SH-SY5Y (cell line): ENCODE measurements around the gene DOCK2.

Source experiments
- GATA2 ChIP-seq: IDR thresholded peaks from 2 replicates; pipeline ENCODE4 v1.6.1; 2011; ENCODE audit warnings: mild to moderate bottlenecking, low read depth, low read length
- GATA3 ChIP-seq: IDR thresholded peaks from 2 replicates; pipeline ENCODE4 v1.6.1; 2011; ENCODE audit warnings: low read depth, mild to moderate bottlenecking, low read length, moderate library complexity

Gene DOCK2

GRCh38 chr5:169740435-169740834 lies 103.4 kb downstream of the DOCK2 start:
- TF ChIP-seq GATA2 (no peak), GATA3 (no peak)

- TF ChIP-seq GATA3 (no peak), GATA2 (no peak)
Measured at GRCh38 chr5:169742771-169743296, 105.8 kb downstream of the DOCK2 start.

- TF ChIP-seq GATA3 (no peak), GATA2 (no peak)
Measured at GRCh38 chr5:169744336-169744735, 107.3 kb downstream of the DOCK2 start.

GRCh38 chr5:169745441-169746146 lies 108.5 kb downstream of the DOCK2 start:
- TF ChIP-seq GATA3 (no peak), GATA2 (no peak)

DNA sequence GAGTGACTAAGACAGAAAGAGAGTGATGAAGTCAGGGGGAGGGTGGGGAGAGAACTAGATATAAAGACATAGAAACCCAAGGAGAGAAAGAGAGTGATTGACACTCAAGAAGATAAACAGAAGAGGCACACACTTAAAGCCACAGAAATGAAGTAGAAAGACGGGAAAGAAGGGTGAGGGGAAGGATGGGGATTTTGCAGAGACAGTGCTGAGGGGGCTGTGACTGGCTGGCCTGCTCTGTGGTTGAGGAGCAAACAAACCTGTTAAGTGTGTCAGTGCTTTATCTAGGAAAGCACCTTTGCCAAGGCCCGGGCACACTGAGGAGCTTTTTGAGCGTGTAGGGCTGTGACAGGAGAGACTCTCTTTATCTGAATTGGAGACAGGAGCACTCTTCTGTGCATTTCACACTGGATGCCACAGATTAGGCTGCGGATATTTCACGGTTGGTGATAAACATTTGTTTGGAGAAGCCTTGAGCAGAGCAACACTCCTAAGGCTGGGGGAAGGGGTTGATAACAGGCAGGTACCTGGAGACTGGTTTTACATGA lies 109.1 kb downstream of the DOCK2 start:
- TF ChIP-seq GATA2 (no peak), GATA3 (no peak)

GRCh38 chr5:169748174-169748573 lies 111.1 kb downstream of the DOCK2 start:
- TF ChIP-seq GATA3 (no peak), GATA2 (no peak)

- TF ChIP-seq GATA2 (no peak), GATA3 (no peak)
Measured at GRCh38 chr5:169749295-169749694, 112.2 kb downstream of the DOCK2 start.

DNA sequence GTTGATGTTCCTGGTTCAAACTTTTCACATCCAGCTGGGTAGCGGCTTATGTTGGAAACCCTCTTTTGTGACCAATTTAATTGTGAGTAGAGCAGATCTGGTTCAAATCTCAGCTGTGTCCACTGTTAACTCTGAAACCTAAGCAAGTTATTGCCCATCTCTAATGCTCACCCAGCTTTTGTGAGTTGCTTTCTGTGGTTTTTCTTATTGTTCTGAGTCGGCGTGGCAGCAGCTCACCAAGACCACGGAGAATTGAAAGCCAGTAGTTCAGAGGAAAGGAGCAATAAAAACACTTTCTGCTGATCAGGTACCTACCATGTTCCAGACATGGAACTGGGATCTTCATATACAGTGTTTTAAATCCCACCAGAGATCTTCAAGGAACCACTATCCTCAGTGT lies 114.4 kb downstream of the DOCK2 start:
- TF ChIP-seq GATA3 (no peak), GATA2 (no peak)

- TF ChIP-seq GATA2 (no peak), GATA3 (no peak)
Measured at GRCh38 chr5:169753795-169754194, 116.7 kb downstream of the DOCK2 start.

DNA sequence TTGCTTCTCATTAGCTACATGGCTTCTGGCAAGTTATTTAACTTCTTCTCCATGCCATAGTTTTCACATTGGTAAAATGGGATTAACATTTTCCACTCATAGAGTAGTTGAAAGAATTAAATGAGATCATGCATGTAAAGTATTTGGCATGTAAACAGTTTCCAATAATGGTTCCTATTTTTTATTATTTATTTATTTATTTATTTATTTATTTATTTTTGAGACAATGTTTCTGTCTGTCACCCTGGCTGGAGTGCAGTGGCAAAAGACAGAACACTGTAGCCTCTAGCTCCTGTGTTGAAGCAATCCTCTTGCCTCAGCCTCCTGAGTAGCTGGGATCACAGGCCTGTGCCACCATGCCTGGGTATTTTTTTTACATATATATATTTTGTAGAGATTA lies 117.7 kb downstream of the DOCK2 start:
- TF ChIP-seq GATA2 (no peak), GATA3 (no peak)

GRCh38 chr5:169756071-169756765 lies 119.1 kb downstream of the DOCK2 start:
- TF ChIP-seq GATA2 (no peak), GATA3 (no peak)

GRCh38 chr5:169757016-169757415 lies 119.9 kb downstream of the DOCK2 start:
- TF ChIP-seq GATA2 (no peak), GATA3 (no peak)

DNA sequence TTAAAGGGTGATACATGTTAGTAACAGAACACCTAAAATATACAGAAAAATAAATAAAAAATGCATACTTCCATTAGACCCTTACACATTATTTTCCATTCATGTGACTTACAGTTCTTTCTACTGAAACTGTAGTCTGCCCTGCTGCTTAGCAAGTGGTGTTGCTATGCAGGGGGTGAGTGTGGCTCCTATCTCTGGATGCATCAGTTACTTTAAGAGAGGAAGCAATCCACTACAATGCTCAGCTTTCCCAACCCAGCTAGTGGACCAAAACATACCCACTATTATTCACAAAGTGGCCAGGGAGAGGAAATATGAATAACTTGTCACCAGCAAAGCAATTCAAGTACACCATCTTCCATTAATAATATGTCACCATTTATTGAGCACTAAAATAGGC lies 121.8 kb downstream of the DOCK2 start:
- no peak for TF ChIP-seq GATA2
- TF ChIP-seq GATA3: no peak

- TF ChIP-seq GATA2: no peak
Measured at GRCh38 chr5:169760229-169760628, 123.2 kb downstream of the DOCK2 start.
